ENCODE data around the gene IL6ST.

Gene IL6ST

GRCh38 chr5:55929020-55929799, 65.6 kb downstream of the IL6ST start:
- H3K4me3 ChIP-seq (ENCODE audit: low read depth, low read length, poor library complexity, severe bottlenecking) = no peak overlapping the region
- no peak overlapping the region for H3K27ac ChIP-seq (ENCODE audit: low read depth, low read length, poor library complexity, severe bottlenecking)
- H3K9ac ChIP-seq (ENCODE audit: low read length) = no peak overlapping the region
- H3K4me1 ChIP-seq (ENCODE audit: insufficient read depth, low read length, severe bottlenecking) = no peaks in the 10 kb centered on the region
- no peaks in the 10 kb centered on the region for H3K9me2 ChIP-seq (ENCODE audit: low read depth, low read length)
- no peaks in the 10 kb centered on the region for H4K20me1 ChIP-seq (ENCODE audit: insufficient read depth, low read length)
- no peaks in the 10 kb centered on the region for H3K27me3 ChIP-seq (ENCODE audit: insufficient read depth, low read length)
- H3K4me2 ChIP-seq (ENCODE audit: low read length) = no peak overlapping the region
- no peak for TF ChIP-seq EZH2 (IDR thresholded peaks at IDR 0.05; ENCODE audit: borderline replicate concordance, low read length)
- TF ChIP-seq, protein P1, sequence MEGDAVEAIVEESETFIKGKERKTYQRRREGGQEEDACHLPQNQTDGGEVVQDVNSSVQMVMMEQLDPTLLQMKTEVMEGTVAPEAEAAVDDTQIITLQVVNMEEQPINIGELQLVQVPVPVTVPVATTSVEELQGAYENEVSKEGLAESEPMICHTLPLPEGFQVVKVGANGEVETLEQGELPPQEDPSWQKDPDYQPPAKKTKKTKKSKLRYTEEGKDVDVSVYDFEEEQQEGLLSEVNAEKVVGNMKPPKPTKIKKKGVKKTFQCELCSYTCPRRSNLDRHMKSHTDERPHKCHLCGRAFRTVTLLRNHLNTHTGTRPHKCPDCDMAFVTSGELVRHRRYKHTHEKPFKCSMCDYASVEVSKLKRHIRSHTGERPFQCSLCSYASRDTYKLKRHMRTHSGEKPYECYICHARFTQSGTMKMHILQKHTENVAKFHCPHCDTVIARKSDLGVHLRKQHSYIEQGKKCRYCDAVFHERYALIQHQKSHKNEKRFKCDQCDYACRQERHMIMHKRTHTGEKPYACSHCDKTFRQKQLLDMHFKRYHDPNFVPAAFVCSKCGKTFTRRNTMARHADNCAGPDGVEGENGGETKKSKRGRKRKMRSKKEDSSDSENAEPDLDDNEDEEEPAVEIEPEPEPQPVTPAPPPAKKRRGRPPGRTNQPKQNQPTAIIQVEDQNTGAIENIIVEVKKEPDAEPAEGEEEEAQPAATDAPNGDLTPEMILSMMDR (IDR thresholded peaks at IDR 0.05; ENCODE audit: low read length) = no peak
- no peak overlapping the region for H2AFZ ChIP-seq (ENCODE audit: low read length)
- H3K36me3 ChIP-seq (ENCODE audit: insufficient read depth, low read length) = no peaks in the 10 kb centered on the region
- no peaks in the 10 kb centered on the region for H3F3A ChIP-seq (ENCODE audit: insufficient read depth, low read length)
- no peaks in the 10 kb centered on the region for H3K79me2 ChIP-seq (ENCODE audit: insufficient read depth, low read length)
- no peaks in the 10 kb centered on the region for H3K9me3 ChIP-seq (ENCODE audit: low read length)

GRCh38 chr5:55927861-55928655, 66.7 kb downstream of the IL6ST start:
- H4K20me1 ChIP-seq (ENCODE audit: insufficient read depth, low read length) = no peaks in the 10 kb centered on the region
- no peak for TF ChIP-seq EZH2 (IDR thresholded peaks at IDR 0.05; ENCODE audit: borderline replicate concordance, low read length)
- TF ChIP-seq, protein P1 (IDR thresholded peaks at IDR 0.05; ENCODE audit: low read length) = no peak
- no peaks in the 10 kb centered on the region for H3K4me1 ChIP-seq (ENCODE audit: insufficient read depth, low read length, severe bottlenecking)

DNA sequence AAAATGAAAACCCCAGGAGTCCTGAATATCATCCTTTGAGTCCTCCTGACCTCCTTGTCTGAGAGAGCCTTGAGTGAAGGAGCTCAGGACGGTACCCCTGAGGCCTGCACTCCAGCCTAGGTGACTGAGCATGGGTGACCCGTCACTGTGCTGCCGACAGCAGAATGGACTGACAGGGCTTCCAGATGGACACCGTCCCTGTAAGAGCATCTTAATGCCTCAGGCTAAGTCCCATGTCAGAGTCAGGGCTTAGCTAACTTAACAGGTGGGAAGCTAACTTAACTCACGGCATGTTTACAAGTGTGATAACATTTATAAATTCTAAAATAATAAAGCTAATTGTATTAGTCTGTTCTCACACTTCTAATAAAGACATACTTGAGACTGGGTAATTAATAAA, 68.3 kb downstream of the IL6ST start:
- no peak overlapping the region for H2AFZ ChIP-seq (ENCODE audit: low read length)
- TF ChIP-seq, protein P1 (IDR thresholded peaks at IDR 0.05; ENCODE audit: low read length) = no peak
- no peak for TF ChIP-seq EZH2 (IDR thresholded peaks at IDR 0.05; ENCODE audit: borderline replicate concordance, low read length)
- H3K4me2 ChIP-seq (ENCODE audit: low read length) = no peak overlapping the region
- no peaks in the 10 kb centered on the region for H3K79me2 ChIP-seq (ENCODE audit: insufficient read depth, low read length)
- no peaks in the 10 kb centered on the region for H3K4me1 ChIP-seq (ENCODE audit: insufficient read depth, low read length, severe bottlenecking)
- no peaks in the 10 kb centered on the region for H3K9me3 ChIP-seq (ENCODE audit: low read length)
- no peak overlapping the region for H3K9ac ChIP-seq (ENCODE audit: low read length)
- no peak overlapping the region for H3K4me3 ChIP-seq (ENCODE audit: low read depth, low read length, poor library complexity, severe bottlenecking)
- H3K27ac ChIP-seq (ENCODE audit: low read depth, low read length, poor library complexity, severe bottlenecking) = no peak overlapping the region
- no peaks in the 10 kb centered on the region for H3K27me3 ChIP-seq (ENCODE audit: insufficient read depth, low read length)
- no peaks in the 10 kb centered on the region for H4K20me1 ChIP-seq (ENCODE audit: insufficient read depth, low read length)
- no peaks in the 10 kb centered on the region for H3K36me3 ChIP-seq (ENCODE audit: insufficient read depth, low read length)
- H3F3A ChIP-seq (ENCODE audit: insufficient read depth, low read length) = no peaks in the 10 kb centered on the region
- no peaks in the 10 kb centered on the region for H3K9me2 ChIP-seq (ENCODE audit: low read depth, low read length)

More at GRCh38 chr5:55927861-55928655, 66.7 kb downstream of the IL6ST start:
- Histone ChIP-seq H3K27ac (ENCODE audit: low read depth, low read length, poor library complexity, severe bottlenecking) (no peak overlapping the region), H3F3A (ENCODE audit: insufficient read depth, low read length) (no peaks in the 10 kb centered on the region), H3K9ac (ENCODE audit: low read length) (no peak overlapping the region), H3K9me2 (ENCODE audit: low read depth, low read length) (no peaks in the 10 kb centered on the region), H3K79me2 (ENCODE audit: insufficient read depth, low read length) (no peaks in the 10 kb centered on the region), H2AFZ (ENCODE audit: low read length) (no peak overlapping the region), H3K4me3 (ENCODE audit: low read depth, low read length, poor library complexity, severe bottlenecking) (no peak overlapping the region), H3K4me2 (ENCODE audit: low read length) (no peak overlapping the region), H3K36me3 (ENCODE audit: insufficient read depth, low read length) (no peaks in the 10 kb centered on the region), H3K27me3 (ENCODE audit: insufficient read depth, low read length) (no peaks in the 10 kb centered on the region), H3K9me3 (ENCODE audit: low read length) (no peaks in the 10 kb centered on the region)
